ENCODE data around the gene NUDT12.

The NUDT12 gene

DNA sequence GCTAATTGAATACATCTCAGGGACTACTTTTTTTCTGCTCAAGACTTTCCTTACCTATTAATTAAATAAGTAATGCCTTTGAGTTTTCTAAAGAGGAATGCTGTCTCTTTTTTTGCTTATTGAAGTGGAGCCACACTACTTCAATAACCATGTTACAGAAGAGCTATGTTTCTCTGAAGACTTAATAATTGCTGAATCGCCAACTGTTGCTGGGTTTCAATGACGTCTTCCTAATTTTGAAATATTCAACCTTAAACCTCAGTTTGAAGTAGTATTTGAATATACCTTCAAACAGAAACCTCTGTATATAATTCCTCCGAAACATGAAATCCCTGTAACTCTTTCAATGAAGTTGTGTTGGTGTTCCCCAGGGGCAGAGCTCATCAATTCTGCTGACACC lies 21.0 kb downstream of the NUDT12 start:
- no peak for TF ChIP-seq CTCF (conservative IDR thresholded peaks at IDR 0.05; ENCODE audit: low read length)
- H3K4me3 ChIP-seq (ENCODE audit: low read length): no peak overlapping the region
- DNase-seq (ENCODE audit: low read depth): no peak

GRCh38 chr5:103541114-103541513 lies 21.5 kb downstream of the NUDT12 start:
- no peak overlapping the region for H3K4me3 ChIP-seq (ENCODE audit: low read length)
- DNase-seq (ENCODE audit: low read depth): no peak
- no peak for TF ChIP-seq CTCF (conservative IDR thresholded peaks at IDR 0.05; ENCODE audit: low read length)

- no peak for DNase-seq (ENCODE audit: low read depth)
- no peak for TF ChIP-seq CTCF (conservative IDR thresholded peaks at IDR 0.05; ENCODE audit: low read length)
- H3K4me3 ChIP-seq (ENCODE audit: low read length): no peak overlapping the region
These were observed 22.9 kb downstream of the NUDT12 start for GRCh38 chr5:103539376-103540330.

DNA sequence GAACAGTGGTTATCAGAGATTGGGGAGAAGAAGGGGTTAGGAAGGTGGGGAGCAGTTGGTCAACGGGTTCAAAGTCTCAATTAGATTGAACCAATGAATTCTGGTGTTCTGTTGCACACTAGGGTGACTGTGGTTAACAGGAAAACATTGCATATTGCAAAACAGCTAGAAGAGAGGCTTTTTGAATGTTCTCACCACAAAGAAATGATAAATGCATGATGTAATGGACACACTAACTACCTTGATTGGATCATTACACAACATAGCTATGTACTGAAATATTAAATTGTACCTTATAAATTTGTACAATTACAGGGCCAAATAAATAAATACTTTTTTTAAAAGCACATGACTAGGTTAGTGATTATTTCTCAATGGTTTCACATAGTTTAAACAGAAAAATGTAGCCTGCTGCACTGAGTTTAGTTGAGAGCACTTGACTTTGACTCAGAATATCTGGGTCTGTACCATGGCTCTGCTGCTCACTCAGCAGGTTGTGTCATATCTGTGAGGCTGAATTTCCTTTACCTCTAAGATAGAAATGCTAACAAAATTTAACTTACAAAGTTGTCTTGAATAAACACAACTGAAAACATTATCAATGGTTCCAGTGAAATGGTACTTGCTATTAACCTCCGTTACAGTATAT lies 30.4 kb downstream of the NUDT12 start:
- no peak overlapping the region for H3K4me3 ChIP-seq (ENCODE audit: low read length)
- DNase-seq (ENCODE audit: low read depth): peak; percentile 43
- TF ChIP-seq CTCF (conservative IDR thresholded peaks at IDR 0.05; ENCODE audit: low read length): no peak

DNA sequence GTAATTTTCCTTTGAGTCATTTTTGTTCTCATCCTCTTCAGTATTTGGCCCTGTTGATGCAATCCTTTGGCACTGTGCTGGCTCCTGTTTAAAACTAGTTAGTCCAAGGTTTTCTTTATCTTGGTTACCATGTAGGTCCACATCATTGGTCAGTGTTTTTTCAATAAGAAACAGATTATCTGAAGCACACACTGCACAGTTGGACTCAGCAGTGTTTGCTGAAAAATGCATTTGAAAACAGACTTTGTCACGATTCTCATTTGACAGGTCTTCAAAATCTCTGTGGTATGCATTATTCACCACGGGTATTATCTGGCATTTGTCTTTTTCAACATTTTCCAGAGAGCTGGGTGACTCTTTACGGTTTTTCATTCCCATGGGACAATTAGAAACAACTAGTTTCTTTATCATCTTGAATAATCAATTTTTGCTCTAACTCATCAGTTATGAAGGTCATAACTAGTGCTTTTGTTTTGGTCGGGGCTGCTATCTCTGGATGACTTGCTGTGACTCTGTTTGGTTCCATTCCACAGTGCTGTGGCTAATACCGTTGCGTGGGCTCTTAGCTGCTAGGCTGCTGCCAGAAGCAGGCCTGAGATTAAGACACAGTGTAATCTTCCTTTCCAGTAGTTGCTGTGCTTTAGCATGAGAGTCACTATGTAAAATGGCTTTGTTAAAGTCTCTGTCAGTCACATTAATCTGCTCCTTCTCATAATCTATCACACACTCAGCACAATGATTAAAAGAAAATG lies 36.2 kb downstream of the NUDT12 start:
- DNase-seq (ENCODE audit: low read depth): peak; percentile 76
- H3K4me3 ChIP-seq (ENCODE audit: low read length): no peak overlapping the region
- no peak for TF ChIP-seq CTCF (conservative IDR thresholded peaks at IDR 0.05; ENCODE audit: low read length)

DNA sequence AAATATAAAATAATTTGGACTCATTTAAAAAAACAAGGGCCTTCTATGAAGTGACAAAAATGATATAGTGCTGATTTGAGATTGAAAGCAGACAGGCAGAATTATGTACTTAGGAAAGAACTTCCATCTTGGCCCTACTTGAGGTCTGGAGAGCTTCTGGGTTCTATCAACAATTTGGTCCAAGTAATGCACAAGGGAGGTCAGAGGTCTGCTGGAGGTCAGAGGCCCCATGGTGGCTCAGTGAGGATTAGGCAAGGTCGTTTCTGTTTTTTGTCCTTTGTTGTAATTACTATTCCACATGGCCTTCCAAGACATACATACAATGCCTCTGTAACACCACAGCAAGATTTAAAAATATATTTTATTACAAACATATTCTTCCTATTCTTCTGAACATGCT lies 37.2 kb downstream of the NUDT12 start:
- DNase-seq (ENCODE audit: low read depth): no peak
- no peak for TF ChIP-seq CTCF (conservative IDR thresholded peaks at IDR 0.05; ENCODE audit: low read length)
- no peak overlapping the region for H3K4me3 ChIP-seq (ENCODE audit: low read length)

Measured in AG10803 (cell line).